ENCODE results near the gene SDR42E2. TPM values are rescaled to one million over a fixed set of nuclear protein-coding genes. Genes with fewer than 3 reads are reported as not detected.

Gene SDR42E2
- total and polyA plus RNA-seq, 10 of the 15 experiments (the other 5 are each of a cell fraction or from before 2014, with no cell fraction given), result 0.01 to 0.09 (median 0.08) TPM; not detected in 4

- TF ChIP-seq CEBPZ (IDR thresholded peaks at IDR 0.05; ENCODE audit: low read depth, low read length) (no peak), MTA3 (IDR thresholded peaks at IDR 0.05; ENCODE audit: borderline replicate concordance, low read length) (no peak), SUPT20H (IDR thresholded peaks at IDR 0.05; ENCODE audit: borderline replicate concordance, control insufficient read depth, low read depth, low read length) (no peak), ELK1 (IDR thresholded peaks at IDR 0.05; ENCODE audit: low read depth, low read length) (peak; percentile 74), RFX5 (IDR thresholded peaks at IDR 0.05; ENCODE audit: low read depth, low read length) (no peak; the same call in 1 of the 2 replicates), USF1 (IDR thresholded peaks at IDR 0.05; ENCODE audit: borderline replicate concordance, extremely low read length, insufficient read depth, low read depth, low read length) (no peak), SMAD1 (IDR thresholded peaks at IDR 0.05; ENCODE audit: low read depth, partially characterized antibody) (peak; percentile 70), BHLHE40 (IDR thresholded peaks at IDR 0.05; ENCODE audit: borderline replicate concordance in 1 of 2, low read depth in 2 of 2, low read length in 1 of 2) (peak in 1 of 2 experiments; percentile 41; a peak in 2 of 4 replicates), NKRF (conservative IDR thresholded peaks at IDR 0.05) (no peak), ASH2L (IDR thresholded peaks at IDR 0.05; ENCODE audit: borderline replicate concordance, low read depth) (no peak), RAD21 (IDR thresholded peaks at IDR 0.05; ENCODE audit: insufficient read depth, low read depth, low read length) (no peak), TARDBP (IDR thresholded peaks at IDR 0.05; ENCODE audit: borderline replicate concordance) (no peak), ZBTB4 (CRISPR knock-in tag; IDR thresholded peaks at IDR 0.05) (no peak), SREBF2 (IDR thresholded peaks at IDR 0.05; ENCODE audit: low read length) (no peak), RBBP5 (conservative IDR thresholded peaks at IDR 0.05) (no peak), KDM1A (IDR thresholded peaks at IDR 0.05; ENCODE audit: borderline replicate concordance) (no peak), BMI1 (IDR thresholded peaks at IDR 0.05; ENCODE audit: borderline replicate concordance) (no peak), EZH2 (IDR thresholded peaks at IDR 0.05; ENCODE audit: borderline replicate concordance, control insufficient read depth, low read depth, low read length) (no peak)
Observed at GRCh38 chr16:22190776-22191531, 28.6 kb downstream of the SDR42E2 start (continued).

Data from GM12878 (cell line).